Stimulated activated CD4-positive, alpha-beta T cell treated with anti-CD3 and anti-CD28 coated beads, TNF-alpha, amount 100 ng/mL, for 48 hours (primary cell): ENCODE results near the gene EPHA3.

Source experiments
- DNase-seq, 3 donors: peaks; one replicate each; pipeline ENCODE4 v3.0.0-alpha.2; 2020; ENCODE audit warnings: low read depth in 3 of 3

EPHA3 gene

GRCh38 chr3:89107461-89108290 is at the start of gene EPHA3:
TSS of gene EPHA3 (plus strand) at chr3:89107621. CDS start at chr3:89107749, 128 bp downstream.
- DNase-seq: peak in 2 of 3 donors; percentile 24 to 36

GRCh38 chr3:89058371-89058770 is 49.0 kb upstream of the EPHA3 start:
- DNase-seq: no peak

GRCh38 chr3:89059211-89059925 is 48.1 kb upstream of the EPHA3 start:
- DNase-seq: no peak

GRCh38 chr3:89061259-89061658 is 46.2 kb upstream of the EPHA3 start:
- no peak for DNase-seq

GRCh38 chr3:89067736-89068135 is 39.7 kb upstream of the EPHA3 start:
- DNase-seq: no peak

GRCh38 chr3:89072642-89073041 is 34.8 kb upstream of the EPHA3 start:
- no peak for DNase-seq

GRCh38 chr3:89079944-89080343 is 27.5 kb upstream of the EPHA3 start:
- no peak for DNase-seq

- no peak for DNase-seq
These were observed 19.6 kb upstream of the EPHA3 start for GRCh38 chr3:89087851-89088250.

GRCh38 chr3:89098173-89098572 is 9.2 kb upstream of the EPHA3 start:
- DNase-seq: no peak

GRCh38 chr3:89098964-89099585 is 8.3 kb upstream of the EPHA3 start:
- no peak for DNase-seq

- no peak for DNase-seq
These were observed 6.2 kb upstream of the EPHA3 start for GRCh38 chr3:89101251-89101650.

- DNase-seq: no peak
These were observed 5.5 kb upstream of the EPHA3 start for GRCh38 chr3:89101921-89102320.

- no peak for DNase-seq
These were observed 2.9 kb upstream of the EPHA3 start for GRCh38 chr3:89104499-89104898.

GRCh38 chr3:89105503-89105902 is 1.9 kb upstream of the EPHA3 start:
- DNase-seq: no peak

- DNase-seq: no peak
These were observed 800 bp downstream of the EPHA3 start for GRCh38 chr3:89108291-89108550.

- no peak for DNase-seq
These were observed 5.9 kb downstream of the EPHA3 start for GRCh38 chr3:89113344-89113743.

- no peak for DNase-seq
These were observed 6.7 kb downstream of the EPHA3 start for GRCh38 chr3:89113893-89114840.

- DNase-seq: no peak
These were observed 7.4 kb downstream of the EPHA3 start for GRCh38 chr3:89114841-89115223.

- no peak for DNase-seq
These were observed 9.1 kb downstream of the EPHA3 start for GRCh38 chr3:89116476-89116875.

GRCh38 chr3:89138048-89138447 is 30.6 kb downstream of the EPHA3 start:
- no peak for DNase-seq

- no peak for DNase-seq
These were observed 32.4 kb downstream of the EPHA3 start for GRCh38 chr3:89139870-89140269.

- DNase-seq: no peak
These were observed 36.7 kb downstream of the EPHA3 start for GRCh38 chr3:89144080-89144479.
